HepG2 (cell line): ENCODE data around the gene ESR2. TPM values are rescaled to one million over a fixed set of nuclear protein-coding genes. Genes with fewer than 3 reads are reported as not detected.

ENCODE experiments used
- ATAC-seq: fragments of 200-7000 bp; cut with Tn5 transposase; 3 replicates; pipeline ENCODE4 v1.9.1; 2020; ENCODE audit warnings: mild to moderate bottlenecking, moderate library complexity
- BruUV-seq: library from RNA; stranded (reverse); fragments of 400-500 nt; replicated peaks from 2 replicates; lab custom pipeline; 2021; lab: Mats Ljungman, UMichigan
- CTCF ChIA-PET: fragments of 300-600 bp; formaldehyde crosslinking; extraction: SDS; loops from one replicate; lab custom pipeline; 2021; ENCODE audit warnings: low total read pairs, inconsistent platforms, low intra/inter-chr PET ratio; lab: Yijun Ruan, JAX
- POLR2A ChIA-PET: fragments of 350-600 bp; sonication (Branson Sonifier 250); formaldehyde crosslinking; loops from one replicate; lab custom pipeline; 2020; ENCODE audit warnings: antibody characterized with exemption, inconsistent platforms; lab: Yijun Ruan, JAX
- DNase-seq: peaks from one replicate; pipeline ENCODE4 v3.0.0-alpha.2; 2015; ENCODE audit warnings: low spot score
- FAIRE-seq: peaks from 3 replicates; lab custom pipeline; 2011; peaks lifted over from hg19 to GRCh38; lab: Jason Lieb, UNC
- H2AFZ ChIP-seq: one replicate; pipeline ENCODE4 v1.6.1; 2011; ENCODE audit warnings: low read length, inconsistent platforms
- H3K27ac ChIP-seq: fragments of 300-600 bp; 3 replicates; pipeline ENCODE4 v1.8.0; 2011; ENCODE audit warnings: mixed run types, mild to moderate bottlenecking, mixed read lengths, low read length, inconsistent platforms; ENCODE audit not compliant: insufficient read depth; ENCODE audit errors: extremely low read length
- H3K27me3 ChIP-seq, 2 experiments: fragments of 200-600 bp in 1 of 2; 2 replicates in 1 of 2; 3 replicates in 1 of 2; pipeline versions ENCODE4 v1.6.0 to v1.8.0; 2011; ENCODE audit warnings: low read length in 2 of 2, mild to moderate bottlenecking in 2 of 2, moderate library complexity in 2 of 2, inconsistent platforms in 1 of 2; ENCODE audit not compliant: insufficient read depth in 2 of 2, control insufficient read depth in 1 of 2
- H3K36me3 ChIP-seq, 2 experiments: fragments of 200-600 bp in 1 of 2; replicated peaks in 1 of 2; 2 replicates in 1 of 2; 3 replicates in 1 of 2; pipeline versions ENCODE4 v1.5.1 to v1.8.0; 2011; ENCODE audit warnings: low read length in 2 of 2, inconsistent platforms in 1 of 2; ENCODE audit not compliant: insufficient read depth in 2 of 2, control insufficient read depth in 1 of 2
- H3K4me1 ChIP-seq: 2 replicates; pipeline ENCODE4 v1.5.1; 2012; ENCODE audit warnings: low read length, inconsistent platforms; ENCODE audit not compliant: insufficient read depth
- H3K4me2 ChIP-seq: 2 replicates; pipeline ENCODE4 v1.6.0; 2011; ENCODE audit warnings: low read depth, low read length, inconsistent platforms
- H3K4me3 ChIP-seq, 3 experiments: fragments of 200-600 bp in 1 of 3; sonication (generic), shearing (Covaris generic) in 1 of 3; replicated peaks in 1 of 3; 2 replicates each; pipeline ENCODE4 v1.5.1; 2011 to 2016; ENCODE audit warnings: low read length in 3 of 3, inconsistent platforms in 2 of 3, low read depth in 2 of 3, mild to moderate bottlenecking in 2 of 3, control low read depth in 1 of 3, mixed read lengths in 1 of 3; ENCODE audit not compliant: insufficient read depth in 1 of 3
- H3K79me2 ChIP-seq: one replicate; pipeline ENCODE4 v1.6.1; 2011; ENCODE audit warnings: low read length, inconsistent platforms; ENCODE audit not compliant: insufficient read depth
- H3K9ac ChIP-seq: 2 replicates; pipeline ENCODE4 v1.6.0; 2011; ENCODE audit warnings: mild to moderate bottlenecking, low read depth, low read length, inconsistent platforms; ENCODE audit not compliant: insufficient read depth
- H3K9me3 ChIP-seq: 2 replicates; pipeline ENCODE4 v1.5.1; 2012; ENCODE audit warnings: mild to moderate bottlenecking, low read length
- H4K20me1 ChIP-seq: 2 replicates; pipeline ENCODE4 v1.6.0; 2011; ENCODE audit warnings: inconsistent platforms, mild to moderate bottlenecking, low read length, moderate library complexity; ENCODE audit not compliant: insufficient read depth
- ATF5 ChIP-seq: sonication (generic); formaldehyde crosslinking; IDR thresholded peaks from 2 replicates; pipeline ENCODE4 v1.4.0; 2020; ENCODE audit warnings: mild to moderate bottlenecking, low read depth, missing genetic modification reagents
- GTF3A ChIP-seq: sonication (generic); formaldehyde crosslinking; conservative IDR thresholded peaks from 2 replicates; pipeline ENCODE4 v1.4.0; 2020; ENCODE audit warnings: mild to moderate bottlenecking, missing genetic modification reagents
- IRF2 ChIP-seq: IDR thresholded peaks from 2 replicates; pipeline ENCODE4 v1.6.1; 2018; ENCODE audit warnings: missing genetic modification reagents, missing compliant biosample characterization
- KLF9 ChIP-seq: IDR thresholded peaks from 2 replicates; pipeline ENCODE4 v1.6.1; 2016; ENCODE audit warnings: low read depth
- PTBP1 ChIP-seq: fragments of 200-400 bp; formaldehyde crosslinking; IDR thresholded peaks from 2 replicates; pipeline ENCODE4 v1.6.1; 2018; ENCODE audit warnings: low read length, low read depth; ENCODE audit not compliant: poor library complexity, severe bottlenecking
- ZBTB39 ChIP-seq: sonication (generic); formaldehyde crosslinking; IDR thresholded peaks from 2 replicates; pipeline ENCODE4 v1.5.0; 2020; ENCODE audit warnings: missing genetic modification reagents
- ZSCAN20 ChIP-seq: sonication (generic); formaldehyde crosslinking; IDR thresholded peaks from 2 replicates; pipeline ENCODE4 v1.4.0; 2020; ENCODE audit warnings: missing genetic modification reagents, mild to moderate bottlenecking, borderline replicate concordance
- ZSCAN29 ChIP-seq: sonication (generic); formaldehyde crosslinking; conservative IDR thresholded peaks from 2 replicates; pipeline ENCODE4 v1.4.0; 2020; ENCODE audit warnings: mild to moderate bottlenecking, missing genetic modification reagents
- WGBS: methylation state at CpG from one replicate; pipeline ENCODE4 v1.1.6; 2017; ENCODE audit warnings: low lambda C conversion rate; 5-methylcytosine and 5-hydroxymethylcytosine counted together
- in situ Hi-C: cut with HindIII; loops from 2 replicates; pipeline ENCODE4 v1.10.0; 2017; ENCODE audit warnings: low pct_unique_long_range_greater_than_20kb; ENCODE audit not compliant: extremely low pct_ligation_motif_present
- intact Hi-C: fragments of 100-400 bp; cut with micrococcal nuclease; formaldehyde crosslinking; loops from one replicate; pipeline ENCODE4 v1.10.0; 2022; ENCODE audit not compliant: unreplicated experiment
- polyA plus RNA-seq, 8 experiments: library from polyadenylated mRNA; depleted of rRNA in 3 of 8; stranded (reverse) in 7 of 8; unstranded in 1 of 8; fragments of >200 nt; fragmentation: Illumina TruSeq in 4 of 8; extraction: Trizol in 4 of 8; gene quantifications; 2 replicates each; pipeline versions ENCODE4 v1.2.1 to v1.2.3, GENCODE V29; 2011 to 2016; ENCODE audit warnings: low read depth in 4 of 8, missing spikeins in 1 of 8, mixed read lengths in 1 of 8; ENCODE audit not compliant: insufficient read depth in 1 of 8
- total RNA-seq, 5 experiments: library from RNA; depleted of rRNA; stranded (reverse); fragments of >200 nt; fragmentation: Illumina TruSeq; extraction: Trizol; gene quantifications; 2 replicates each; pipeline ENCODE4 v1.2.3, GENCODE V29; 2016; ENCODE audit warnings: low read depth in 1 of 5

ESR2 gene
- total and polyA plus RNA-seq, 2 of the 13 experiments (the other 11 are each of a cell fraction or from before 2014, with no cell fraction given), result 0.01 to 0.04 TPM

GRCh38 chr14:64217308-64217707 is 76.9 kb downstream of the ESR2 start:
- intact Hi-C loops, result no loop called here
- Histone ChIP-seq H3K4me2 (no peak overlapping the region), H3K9ac (no peak overlapping the region), H3K9me3 (no peaks in the 10 kb centered on the region), H4K20me1 (no peaks in the 10 kb centered on the region), H3K27ac (no peak overlapping the region), H2AFZ (no peak overlapping the region), H3K36me3 (peaks cover 0 to 15% of the 10 kb centered on the region in 2 experiments; a peak in 1 of 5 replicates)
- BruUV-seq, result no TSS peak
- 100% methylated on average over 4 of the region's 4 CpGs for WGBS
- ATAC-seq, result no peak
- CTCF ChIA-PET, result no interaction called here
- FAIRE-seq, result no peak
- DNase-seq, result no peak
- TF ChIP-seq ZSCAN20 (CRISPR knock-in tag), result no peak
- no peak for TF ChIP-seq GTF3A (CRISPR knock-in tag)
- TF ChIP-seq KLF9 (CRISPR knock-in tag), result no peak
- TF ChIP-seq PTBP1, result no peak
- TF ChIP-seq, all 625 proteins: peak for 0
- no peaks in the 10 kb centered on the region for H3K79me2 ChIP-seq
- no peak overlapping the region for H3K4me3 ChIP-seq
- in situ Hi-C loops, result no loop called here
- no peaks in the 10 kb centered on the region for H3K4me1 ChIP-seq
- no peaks in the 10 kb centered on the region for H3K27me3 ChIP-seq
- POLR2A ChIA-PET, result no interaction called here

GRCh38 chr14:64215978-64216377 is 78.2 kb downstream of the ESR2 start:
- intact Hi-C loops (no loop called here), in situ Hi-C loops (no loop called here)
- Histone ChIP-seq H3K4me2 (no peak overlapping the region), H3K36me3 (peaks cover 0 to 14% of the 10 kb centered on the region in 2 experiments; a peak in 1 of 5 replicates), H3K4me1 (no peaks in the 10 kb centered on the region), H3K4me3 (no peak overlapping the region), H2AFZ (no peak overlapping the region), H3K9me3 (no peaks in the 10 kb centered on the region), H3K9ac (no peak overlapping the region), H3K27ac (no peak overlapping the region), H3K27me3 (no peaks in the 10 kb centered on the region), H3K79me2 (no peaks in the 10 kb centered on the region), H4K20me1 (no peaks in the 10 kb centered on the region)
- CTCF ChIA-PET, result no interaction called here
- ATAC-seq (no peak), DNase-seq (no peak), FAIRE-seq (no peak)
- WGBS, result 93% methylated on average over 13 of the region's 13 CpGs
- POLR2A ChIA-PET, result no interaction called here
- BruUV-seq, result no TSS peak
- TF ChIP-seq ZBTB39 (CRISPR knock-in tag) (no peak), ZSCAN29 (CRISPR knock-in tag) (no peak), ZSCAN20 (CRISPR knock-in tag) (no peak), IRF2 (CRISPR knock-in tag) (no peak), ATF5 (CRISPR knock-in tag) (no peak)
